Fibroblast of lung (primary cell): ENCODE results near the gene MAP3K4.

ENCODE experiments used
- CTCF ChIP-seq, 2 donors: IDR thresholded peaks in 1 of 2; conservative IDR thresholded peaks in 1 of 2; 1 replicate in 1 of 2; 2 replicates in 1 of 2; pipeline ENCODE4 v1.5.1; 2011 to 2012; ENCODE audit warnings: low read length in 2 of 2, control low read depth in 1 of 2, inconsistent platforms in 1 of 2, low read depth in 1 of 2, mild to moderate bottlenecking in 1 of 2
- EZH2 ChIP-seq: IDR thresholded peaks from 2 replicates; pipeline ENCODE4 v1.5.1; 2012; ENCODE audit warnings: low read length, control low read depth, mild to moderate bottlenecking; ENCODE audit errors: missing control alignments

GRCh38 chr6:161094955-161095354 is 103.4 kb downstream of the MAP3K4 start:
- TF ChIP-seq CTCF (conservative IDR thresholded peaks at IDR 0.05 in 1 of 2, IDR thresholded peaks at IDR 0.05 in 1 of 2; ENCODE audit: low read depth in 1 of 2, low read length in 2 of 2) = no peak
- no peak for TF ChIP-seq EZH2
